Lung microvascular endothelial cell (primary cell): Measurements from ENCODE around the gene CTSA. TPM values are rescaled to one million over a fixed set of nuclear protein-coding genes. Genes with fewer than 3 reads are reported as not detected.
"Not testable (repeated sequence)": the region's sequence is repeated elsewhere in the genome, so short reads cannot be mapped to it uniquely, and the experiment has no call there.

Source experiments
- DNase-seq, 2 donors: peaks; one replicate each; pipeline versions ENCODE4 v3.0.0 to v3.0.0-alpha.2; 2010; ENCODE audit warnings: low read depth in 2 of 2
- total RNA-seq: library from RNA; depleted of rRNA; stranded (reverse); fragments of >200 nt; gene quantifications from 2 replicates; pipeline ENCODE4 v1.2.1, GENCODE V29; 2014

The CTSA gene
- total RNA-seq, 1 donor from 2014 or later: 64.1 TPM

DNA sequence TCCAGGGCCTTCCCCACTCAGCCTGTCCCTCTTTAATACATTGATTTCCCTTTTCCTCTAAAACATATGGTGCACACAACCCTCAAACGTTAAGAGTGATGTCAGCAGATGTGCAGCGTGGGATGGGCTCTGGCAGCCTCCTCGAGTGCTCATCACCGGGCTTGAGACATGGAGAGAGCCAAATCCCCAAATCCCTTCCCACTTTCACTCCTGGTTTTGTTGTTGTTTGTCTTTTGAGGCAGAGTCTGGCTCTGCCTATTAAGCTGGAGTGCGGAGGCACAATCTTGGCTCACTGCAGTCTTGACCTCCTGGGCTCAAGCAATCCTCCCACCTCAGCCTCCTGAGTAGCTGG lies 26.6 kb downstream of the CTSA start:
- no peak for DNase-seq

GRCh38 chr20:45918182-45918737 lies 27.1 kb downstream of the CTSA start:
- DNase-seq: no peak

- DNase-seq: no peak
Observed at GRCh38 chr20:45918779-45919537, 27.8 kb downstream of the CTSA start.

DNA sequence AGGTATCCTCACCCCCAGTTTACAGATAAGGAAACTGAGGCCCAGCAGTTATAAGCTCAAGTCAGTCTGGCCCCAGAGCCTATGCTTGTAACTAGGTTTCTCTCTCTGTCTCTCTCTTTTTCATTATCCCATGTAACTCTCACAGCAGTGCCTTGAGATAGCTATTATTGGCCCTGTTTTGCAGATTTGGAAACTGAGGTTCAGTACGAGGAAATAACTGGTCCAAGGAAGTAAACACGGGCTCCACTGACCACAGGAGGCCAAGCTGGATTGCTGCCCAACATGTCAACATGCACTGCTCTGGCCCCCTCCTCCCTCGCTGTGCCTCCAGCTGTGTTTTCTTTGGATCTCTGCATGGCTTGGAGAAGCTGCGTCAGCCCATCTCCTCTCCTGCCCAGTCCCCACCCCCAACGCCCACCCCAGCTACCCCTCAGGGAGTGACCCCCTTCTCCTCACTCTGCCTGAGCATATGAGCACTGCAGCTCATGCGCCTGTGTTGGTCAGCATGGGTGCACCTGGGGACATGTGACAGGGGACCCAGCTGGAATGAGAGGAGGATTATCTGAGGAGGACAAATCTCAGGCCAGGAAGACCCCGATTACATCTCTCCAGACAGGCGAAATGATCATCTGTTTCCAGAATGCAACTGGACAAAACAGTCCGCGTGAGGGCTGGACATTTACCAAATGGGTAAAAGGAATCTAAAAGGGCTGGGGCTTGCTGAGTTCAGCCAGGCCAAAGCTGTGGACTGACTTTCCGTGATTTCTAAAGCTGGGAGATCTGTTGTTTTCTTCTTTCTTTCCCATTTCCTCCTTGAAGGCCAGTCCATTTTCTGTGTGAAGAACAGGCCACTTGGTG lies 28.6 kb downstream of the CTSA start:
- DNase-seq: peak; percentile 72 to 75

DNA sequence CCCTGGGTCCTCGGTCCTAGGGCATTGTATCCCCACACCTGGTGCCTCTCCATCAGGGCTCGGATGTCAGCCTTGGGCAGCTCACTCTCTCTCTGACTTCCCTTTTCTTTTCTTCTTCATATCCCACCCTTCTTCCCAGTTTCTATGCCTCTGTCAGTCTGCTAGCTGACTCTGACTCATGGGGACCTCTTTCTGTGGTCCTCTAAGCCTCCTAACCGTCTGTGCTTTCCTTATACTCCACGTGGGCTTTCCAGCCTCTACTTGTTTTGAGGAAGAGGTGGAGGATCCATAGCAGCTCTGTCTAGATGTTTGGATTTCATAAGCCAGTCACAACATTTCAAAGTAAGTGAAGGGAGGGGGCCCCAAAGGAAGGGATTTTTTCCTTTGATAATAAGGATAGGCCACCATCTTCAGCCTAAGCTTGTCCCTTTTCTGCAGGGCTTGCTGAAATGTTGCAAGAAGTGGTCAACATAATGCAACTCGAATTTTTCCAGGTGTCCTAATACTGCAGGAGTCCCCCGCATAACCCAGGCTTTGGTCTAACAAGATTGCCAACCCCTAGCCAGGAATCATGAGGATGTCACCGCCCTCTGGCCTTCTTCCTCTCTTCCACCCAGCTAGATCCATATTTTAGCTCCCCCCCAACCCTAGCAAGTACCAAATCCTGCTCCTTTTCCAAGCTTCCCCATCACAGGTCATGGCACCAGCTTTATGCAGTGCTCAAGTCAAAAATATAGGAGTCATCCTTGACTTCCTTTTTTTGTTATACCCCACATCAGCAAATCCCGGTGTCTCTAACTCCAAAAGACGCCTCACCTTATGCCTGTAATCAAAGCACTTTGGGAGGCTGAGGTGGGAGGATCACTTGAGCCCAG lies 29.6 kb downstream of the CTSA start:
- no peak for DNase-seq

DNA sequence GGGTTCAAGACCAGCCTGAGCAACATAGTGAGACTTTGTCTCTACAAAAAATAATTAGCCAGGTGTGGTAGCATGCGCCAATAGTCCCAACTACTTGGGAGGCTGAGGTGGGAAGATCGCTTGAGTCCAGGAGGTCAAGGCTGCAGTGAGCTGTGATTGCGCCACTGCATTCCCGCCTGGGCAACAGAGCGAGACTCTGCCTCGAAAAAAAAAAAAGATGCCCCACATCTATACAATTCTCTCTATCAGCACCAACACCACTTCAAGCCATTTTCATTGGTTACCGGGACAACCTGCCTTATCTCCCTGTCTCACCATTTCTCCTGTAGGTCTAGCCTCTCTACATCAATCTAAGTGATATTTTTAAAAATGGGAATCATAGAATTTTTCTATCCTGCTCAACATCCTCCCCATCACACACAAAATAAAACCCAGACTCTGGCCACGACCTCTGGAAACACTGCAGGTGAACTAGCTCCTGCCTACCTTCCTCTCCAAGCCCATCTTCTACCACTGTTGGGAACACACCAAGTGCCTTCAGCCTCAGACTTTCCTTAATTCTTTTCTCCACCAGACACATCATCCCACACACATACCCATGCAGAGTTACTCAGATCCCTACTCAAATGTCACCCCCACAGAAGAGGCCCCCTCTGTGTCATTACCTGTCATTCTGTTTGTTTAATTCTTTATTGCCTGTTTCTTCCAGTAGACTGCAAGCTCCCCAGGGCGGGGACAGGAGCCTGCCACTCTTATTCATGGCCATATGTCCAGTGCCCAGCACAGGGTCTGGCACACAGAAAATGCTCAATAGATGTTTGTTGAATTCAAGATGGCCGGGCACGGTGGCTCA lies 30.4 kb downstream of the CTSA start:
- no peak for DNase-seq

DNA sequence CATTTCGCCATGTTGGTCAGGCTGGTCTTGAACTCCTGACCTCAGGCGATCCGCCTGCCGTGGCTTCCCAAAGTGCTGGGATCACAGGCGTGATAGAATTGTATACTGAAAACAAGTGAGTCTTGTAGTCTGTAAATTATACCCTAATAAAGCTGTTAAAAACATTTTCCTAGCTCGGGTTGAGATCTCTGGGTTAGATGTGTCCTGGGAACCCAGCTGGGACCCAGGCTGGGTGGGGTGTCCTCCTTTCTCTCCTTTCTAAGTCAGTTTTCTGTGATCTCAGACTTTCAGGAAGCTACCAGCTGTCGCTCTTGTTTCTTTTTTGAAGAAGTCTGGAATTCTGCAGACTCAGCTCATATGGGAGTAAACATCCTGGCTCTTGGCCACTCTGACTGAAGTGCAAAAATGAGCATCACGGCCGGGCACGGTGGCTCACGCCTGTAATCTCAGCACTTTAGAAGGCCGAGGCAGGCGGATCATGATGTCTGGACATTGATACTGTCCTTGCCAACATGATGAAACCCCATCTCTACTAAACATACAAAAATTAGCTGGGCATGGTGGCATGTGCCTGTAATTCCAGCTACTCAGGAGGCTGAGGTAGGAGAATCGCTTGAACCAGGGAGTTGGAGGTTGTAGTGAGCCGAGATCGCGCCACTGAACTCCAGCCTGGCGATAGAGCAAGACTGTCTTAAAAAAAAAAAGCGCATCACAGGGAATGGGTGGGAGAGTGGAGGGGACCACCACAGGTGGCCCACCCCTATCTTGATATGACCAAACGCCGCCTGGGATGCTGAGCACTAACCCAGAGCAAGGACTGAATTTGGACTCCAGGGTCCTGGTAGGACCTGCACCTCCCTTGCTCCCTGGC lies 33.5 kb downstream of the CTSA start:
- DNase-seq: peak in 1 of 2 donors; percentile 70

DNA sequence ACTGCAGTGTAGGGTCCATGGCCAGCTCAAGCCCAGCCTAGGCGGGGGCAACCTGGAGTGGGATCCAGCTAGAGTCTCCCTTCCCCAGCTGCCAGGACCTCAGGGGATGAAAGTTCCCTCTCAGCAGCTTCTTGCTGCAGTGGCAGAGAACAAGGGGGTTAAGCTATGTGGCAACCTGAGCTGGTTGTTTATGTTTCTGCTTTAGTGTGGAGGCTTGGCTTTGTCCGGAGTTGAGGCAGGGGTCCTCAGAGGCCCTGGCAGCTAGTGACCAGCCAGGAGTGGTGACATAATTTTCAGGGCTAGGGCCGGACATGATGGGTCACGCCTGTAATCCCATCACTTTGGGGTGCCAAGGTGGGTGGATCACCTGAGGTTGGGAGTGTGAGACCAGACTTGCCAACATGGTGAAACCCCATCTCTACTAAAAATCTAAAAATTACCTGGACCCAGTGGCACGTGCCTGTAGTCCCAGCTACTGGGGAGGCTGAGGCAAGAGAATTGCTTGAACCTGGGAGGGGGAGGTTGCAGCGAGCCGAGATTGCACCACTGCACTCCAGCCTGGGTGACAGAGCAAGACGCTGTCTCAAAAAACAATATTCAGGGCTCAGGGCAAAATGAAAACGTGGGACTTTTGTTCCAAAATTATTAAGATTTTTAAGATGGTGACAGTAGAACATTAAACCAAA lies 34.8 kb downstream of the CTSA start:
- DNase-seq: no peak

GRCh38 chr20:45926731-45927070 lies 35.6 kb downstream of the CTSA start:
- no peak for DNase-seq

- DNase-seq: no peak
Observed at GRCh38 chr20:45927071-45927878, 36.1 kb downstream of the CTSA start.

- not testable (repeated sequence) for DNase-seq
Observed at GRCh38 chr20:45931680-45932079, 40.5 kb downstream of the CTSA start.

- DNase-seq: peak; percentile 59 to 75
Observed at GRCh38 chr20:45933266-45934045, 42.3 kb downstream of the CTSA start.

GRCh38 chr20:45934046-45934585 lies 43.0 kb downstream of the CTSA start:
- peak in 1 of 2 donors; percentile 37 for DNase-seq

DNA sequence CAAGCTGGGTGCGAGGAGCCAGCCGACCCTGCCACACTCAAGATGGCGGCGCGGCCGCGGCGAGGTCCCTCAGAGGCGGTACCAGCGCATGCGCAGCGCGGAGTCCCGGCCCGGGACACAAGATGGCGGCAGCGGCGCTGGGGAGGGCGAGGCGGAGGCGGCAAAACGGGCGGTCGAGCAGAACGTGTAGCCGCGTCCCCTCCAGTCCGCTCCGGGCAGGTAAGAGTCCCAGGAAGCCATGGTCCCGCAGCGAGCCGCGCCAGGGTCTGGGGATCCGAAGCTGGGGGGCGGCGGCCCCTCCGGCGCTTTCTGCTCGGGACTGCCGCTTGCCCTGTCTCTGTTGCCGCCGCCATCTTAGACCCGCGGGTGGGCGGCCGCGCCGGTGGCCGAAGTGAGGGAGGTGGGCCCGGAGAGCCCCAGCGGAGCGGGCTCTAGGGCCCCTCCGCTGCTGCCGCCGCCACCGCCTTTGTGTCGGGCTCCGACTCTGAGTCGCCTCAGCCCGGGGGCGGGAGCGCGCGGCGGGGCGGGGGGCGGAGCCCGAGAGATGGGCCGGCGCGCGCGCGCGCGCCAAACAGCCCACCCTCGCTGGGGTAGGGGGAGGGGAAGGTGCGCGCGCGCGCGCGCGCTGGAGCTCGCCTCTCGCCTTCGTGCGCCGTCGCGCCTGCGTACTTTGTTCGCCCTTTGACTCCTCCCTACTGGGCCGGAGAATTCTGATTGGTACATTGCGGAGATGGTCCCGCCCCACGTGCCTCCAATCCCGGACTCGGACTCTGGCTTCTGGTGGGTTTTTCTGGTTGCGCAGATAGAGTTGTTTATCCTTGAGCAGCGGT lies 43.7 kb downstream of the CTSA start, which contains the start of gene PCIF1:
Gene PCIF1 (plus strand): TSS at position 98 of the 830 bp plus-strand sequence. CDS start 4,317 bp downstream, outside the sequence.
- DNase-seq: peak; percentile 98 to 99

- no peak for DNase-seq
Observed at GRCh38 chr20:45935416-45936046, 44.4 kb downstream of the CTSA start.

GRCh38 chr20:45937765-45938164 lies 46.6 kb downstream of the CTSA start:
- DNase-seq: no peak
